Fibroblast of mammary gland (primary cell): Measurements from ENCODE around the gene TEK.
"Not testable (repeated sequence)": the region's sequence is repeated elsewhere in the genome, so short reads cannot be mapped to it uniquely, and the experiment has no call there.

Experiments
- DNase-seq: peaks from one replicate; pipeline ENCODE4 v3.0.0-alpha.2; 2010; ENCODE audit warnings: low read depth
- H3K4me3 ChIP-seq: 2 replicates; pipeline ENCODE4 v1.5.1; 2011; ENCODE audit warnings: low read depth, mild to moderate bottlenecking, low read length, moderate library complexity; ENCODE audit not compliant: control insufficient read depth
- TF ChIP-seq, protein P1 (sequence below): conservative IDR thresholded peaks from 2 replicates; pipeline ENCODE4 v1.5.1; 2011; ENCODE audit warnings: low read depth, low read length, inconsistent platforms; ENCODE audit not compliant: control insufficient read depth, insufficient read depth

Gene TEK

DNA sequence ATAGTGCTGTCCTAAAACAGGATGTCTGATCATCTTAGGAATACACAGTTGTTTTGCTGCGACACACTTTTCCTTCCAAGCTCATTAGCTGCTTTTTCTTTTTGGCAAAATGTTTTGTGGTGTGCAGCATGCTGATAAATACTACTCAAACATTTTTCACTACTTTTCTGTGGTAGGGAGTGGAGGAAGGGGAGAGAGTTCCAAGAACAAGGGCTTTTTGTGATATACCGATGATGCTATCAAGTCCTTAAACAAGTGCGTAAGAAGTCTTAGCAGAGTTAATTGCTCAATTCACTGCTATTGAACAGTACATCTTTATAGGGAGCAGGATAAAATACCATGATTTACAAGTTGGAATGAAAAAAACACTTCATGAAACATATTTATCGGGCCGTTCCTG, 23.6 kb upstream of the TEK start:
- H3K4me3 ChIP-seq, result no peak overlapping the region
- no peak for DNase-seq

DNA sequence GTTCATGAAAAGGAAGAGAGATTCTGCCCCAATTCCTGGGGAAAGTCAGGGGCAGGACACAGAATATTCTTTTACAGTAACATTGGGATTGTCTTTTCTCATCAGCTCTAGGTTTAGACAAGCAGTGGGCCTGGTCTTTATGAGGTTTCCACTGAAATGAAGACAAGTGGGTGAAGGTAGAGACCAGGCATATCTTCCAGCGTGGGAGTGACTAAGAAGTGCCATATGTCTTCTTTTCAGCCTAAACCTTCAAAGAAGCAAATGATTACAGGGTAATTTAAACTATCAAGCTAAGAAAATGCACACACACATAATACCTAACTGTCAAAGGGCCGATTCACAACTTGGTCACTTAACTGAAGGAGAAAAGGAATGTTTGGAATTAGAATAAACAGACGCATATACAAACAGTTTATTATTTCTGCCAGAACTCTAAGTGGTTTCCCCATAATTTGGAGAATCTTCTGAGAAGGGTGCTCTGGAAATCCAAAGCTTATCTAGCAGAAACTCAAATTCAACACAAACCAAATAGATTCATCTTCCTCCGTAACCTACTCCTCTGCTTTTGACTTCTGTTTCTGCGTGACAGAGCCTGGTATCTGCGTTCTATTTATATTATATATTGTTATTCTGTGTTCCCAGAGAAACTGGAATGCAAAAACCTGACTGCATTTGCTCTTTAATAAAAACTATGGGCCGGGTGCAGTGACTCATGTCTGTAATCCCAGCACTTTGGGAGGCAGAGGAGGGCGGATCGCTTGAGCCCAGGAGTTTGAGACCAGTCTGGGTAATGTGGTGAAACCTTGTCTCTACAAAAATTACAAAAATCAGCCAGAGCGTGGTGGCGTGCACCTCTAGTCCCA, 22.0 kb upstream of the TEK start:
- DNase-seq, result peak; percentile 35
- TF ChIP-seq, protein P1, sequence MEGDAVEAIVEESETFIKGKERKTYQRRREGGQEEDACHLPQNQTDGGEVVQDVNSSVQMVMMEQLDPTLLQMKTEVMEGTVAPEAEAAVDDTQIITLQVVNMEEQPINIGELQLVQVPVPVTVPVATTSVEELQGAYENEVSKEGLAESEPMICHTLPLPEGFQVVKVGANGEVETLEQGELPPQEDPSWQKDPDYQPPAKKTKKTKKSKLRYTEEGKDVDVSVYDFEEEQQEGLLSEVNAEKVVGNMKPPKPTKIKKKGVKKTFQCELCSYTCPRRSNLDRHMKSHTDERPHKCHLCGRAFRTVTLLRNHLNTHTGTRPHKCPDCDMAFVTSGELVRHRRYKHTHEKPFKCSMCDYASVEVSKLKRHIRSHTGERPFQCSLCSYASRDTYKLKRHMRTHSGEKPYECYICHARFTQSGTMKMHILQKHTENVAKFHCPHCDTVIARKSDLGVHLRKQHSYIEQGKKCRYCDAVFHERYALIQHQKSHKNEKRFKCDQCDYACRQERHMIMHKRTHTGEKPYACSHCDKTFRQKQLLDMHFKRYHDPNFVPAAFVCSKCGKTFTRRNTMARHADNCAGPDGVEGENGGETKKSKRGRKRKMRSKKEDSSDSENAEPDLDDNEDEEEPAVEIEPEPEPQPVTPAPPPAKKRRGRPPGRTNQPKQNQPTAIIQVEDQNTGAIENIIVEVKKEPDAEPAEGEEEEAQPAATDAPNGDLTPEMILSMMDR, result no peak
- H3K4me3 ChIP-seq, result no peak overlapping the region

More for the DNA sequence above, 23.6 kb upstream of the TEK start:
- TF ChIP-seq, protein P1, result no peak

DNA sequence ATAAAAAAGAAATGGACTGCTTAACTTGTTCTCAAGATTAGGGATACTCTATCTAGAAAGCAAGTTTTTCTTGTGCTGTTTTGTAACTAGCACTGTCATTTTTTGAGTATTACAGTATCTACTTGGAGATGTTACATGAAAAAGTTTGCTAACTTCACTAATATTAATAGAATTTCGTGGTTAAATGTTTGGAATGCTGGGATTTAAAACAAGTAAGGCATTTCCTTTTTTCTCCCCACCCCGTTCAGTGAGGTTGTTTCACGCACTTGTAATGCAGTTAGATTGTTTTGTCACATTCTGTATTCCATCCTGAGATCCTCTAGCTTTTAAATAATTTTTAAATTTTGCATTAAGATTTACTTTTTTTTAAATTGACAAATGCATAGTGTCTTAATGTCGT, 20.0 kb upstream of the TEK start:
- DNase-seq, result peak; percentile 19
- no peak overlapping the region for H3K4me3 ChIP-seq
- TF ChIP-seq, protein P1, result no peak

DNA sequence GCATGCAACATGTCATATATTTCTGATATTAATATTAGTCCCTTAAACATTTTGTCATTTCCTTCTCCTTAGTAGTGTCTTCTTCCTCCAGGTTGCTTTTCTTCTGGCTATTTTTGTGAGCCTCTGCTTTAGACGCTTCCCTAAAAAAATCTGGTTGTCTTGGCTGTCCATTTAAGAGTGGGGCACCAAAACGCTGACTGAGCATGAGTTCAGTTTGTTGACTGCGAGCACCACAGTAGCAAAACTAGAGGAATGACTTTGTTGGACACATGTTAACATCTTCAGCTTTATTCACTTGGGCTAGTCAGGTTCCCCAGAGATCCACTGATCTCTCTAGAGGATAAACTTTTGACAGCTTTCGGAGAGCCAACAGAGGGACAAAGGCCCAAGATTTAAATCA, 19.3 kb upstream of the TEK start:
- H3K4me3 ChIP-seq, result no peak overlapping the region
- TF ChIP-seq, protein P1, result no peak
- DNase-seq, result no peak

DNA sequence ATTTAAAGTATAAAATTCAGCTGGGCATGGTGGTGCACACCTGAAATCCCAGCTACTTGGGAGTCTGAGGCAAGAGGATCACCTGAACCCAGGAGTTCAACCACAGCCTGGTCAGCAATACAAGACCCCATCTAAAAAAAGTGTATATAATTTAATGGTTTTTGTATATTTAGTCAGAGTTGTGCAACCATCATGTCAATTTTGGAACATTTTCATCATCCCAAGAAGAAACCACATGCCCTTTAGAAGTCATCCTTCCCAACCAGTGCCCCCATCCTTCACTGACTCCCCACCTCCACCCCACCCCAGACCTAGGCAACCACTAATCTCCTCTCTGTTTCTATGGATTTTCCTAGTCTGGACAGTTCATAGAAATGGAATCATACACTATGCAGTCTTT, 18.8 kb upstream of the TEK start:
- no peak overlapping the region for H3K4me3 ChIP-seq
- DNase-seq, result peak; percentile 10
- TF ChIP-seq, protein P1, result no peak

DNA sequence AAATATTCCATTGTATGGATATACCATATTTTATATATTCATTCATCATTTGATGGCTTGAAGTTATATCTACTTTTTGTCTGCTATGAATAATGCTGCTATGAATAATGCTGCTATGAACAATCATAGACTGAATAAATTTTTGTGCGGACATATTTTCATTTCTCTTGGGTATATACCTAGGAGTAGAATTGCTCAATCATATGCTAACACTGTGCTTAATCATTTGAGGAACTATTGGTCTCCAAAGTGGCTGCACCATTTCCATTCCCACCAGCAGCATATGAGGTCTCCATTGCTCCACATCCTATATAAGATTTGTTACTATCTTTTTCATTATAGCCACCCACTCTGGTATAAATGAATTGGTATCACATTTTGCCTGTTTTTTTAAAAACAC, 18.3 kb upstream of the TEK start:
- no peak for DNase-seq
- TF ChIP-seq, protein P1, result no peak
- no peak overlapping the region for H3K4me3 ChIP-seq

DNA sequence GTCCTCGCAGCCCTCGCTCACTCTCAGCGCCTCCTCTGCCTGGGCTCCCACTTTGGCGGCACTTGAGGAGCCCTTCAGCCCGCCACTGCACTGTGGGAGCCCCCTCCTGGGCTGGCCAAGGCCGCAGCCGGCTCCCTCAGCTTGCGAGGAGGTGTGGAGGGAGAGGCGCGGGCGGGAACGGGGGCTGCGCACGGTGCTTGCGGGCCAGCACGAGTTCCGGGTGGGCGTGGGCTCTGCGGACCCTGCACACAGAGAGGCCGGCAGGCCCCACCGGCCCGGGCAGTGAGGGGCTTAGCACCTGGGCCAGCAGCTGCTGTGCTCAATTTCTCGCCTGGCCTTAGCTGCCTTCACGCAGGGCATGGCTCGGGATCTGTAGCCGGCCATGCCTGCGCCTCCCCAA, 16.5 kb upstream of the TEK start:
- H3K4me3 ChIP-seq, DNase-seq: not testable (repeated sequence)

DNA sequence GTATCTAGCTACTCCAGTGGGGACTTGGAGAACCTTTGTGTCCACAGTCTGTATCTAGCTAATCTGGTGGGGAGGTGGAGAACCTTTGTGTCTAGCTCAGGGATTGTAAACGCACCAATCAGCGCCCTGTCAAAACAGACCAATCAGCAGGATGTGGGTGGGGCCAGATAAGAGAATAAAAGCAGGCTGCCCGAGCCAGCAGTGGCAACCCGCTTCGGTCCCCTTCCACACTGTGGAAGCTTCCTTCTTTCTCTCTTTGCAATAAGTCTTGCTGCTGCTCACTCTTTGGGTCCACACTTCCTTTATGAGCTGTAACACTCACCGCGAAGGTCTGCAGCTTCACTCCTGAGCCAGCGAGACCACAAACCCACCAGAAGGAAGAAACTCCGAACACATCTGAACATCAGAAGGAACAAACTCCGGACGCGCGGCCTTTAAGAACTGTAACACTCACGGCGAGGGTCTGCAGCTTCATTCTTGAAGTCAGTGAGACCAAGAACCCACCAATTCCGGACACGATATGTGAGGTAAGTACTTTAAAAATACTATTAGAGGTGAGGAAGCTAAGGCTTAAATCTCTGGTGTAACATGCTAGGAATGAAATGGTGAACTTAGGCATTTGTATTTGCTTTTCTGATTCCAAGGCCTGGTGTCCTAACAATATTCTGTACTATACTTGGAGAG, 15.5 kb upstream of the TEK start:
- not testable (repeated sequence) for H3K4me3 ChIP-seq, DNase-seq
